Left cardiac atrium (tissue), 4 donors: ENCODE results near the gene TNNT3. TPM values are rescaled to one million over a fixed set of nuclear protein-coding genes. Genes with fewer than 3 reads are reported as not detected.

Source experiments
- ATAC-seq, 2 donors: fragments of 200-7000 bp; cut with Tn5 transposase; one replicate each; pipeline ENCODE4 v1.9.1; 2020; ENCODE audit warnings: mild to moderate bottlenecking in 2 of 2, moderate library complexity in 2 of 2
- DNase-seq: peaks from one replicate; pipeline ENCODE4 v3.0.0-alpha.2; 2020
- intact Hi-C, 2 donors: fragments of 100-400 bp; cut with DNase I; formaldehyde crosslinking; loops; one replicate each; pipeline versions ENCODE4 v1.14.1 to v1.15.1; 2022 to 2023
- total RNA-seq, 2 donors: library from RNA; stranded (reverse); fragmentation: NEBNext Ultra II Directional; extraction: Animal tissue kit (Norgen Biotek cat#: 25700); gene quantifications; one replicate each; pipeline ENCODE4 v1.2.1, GENCODE V29; 2021
- donor health status: DM: no; HTN: yes; CAD: no.
- donor health status: DM: no; HTN: yes; CAD: no; lungs with severe emphysema.
- donor health status: DM: yes; HTN: yes; CAD: no.
- donor health status: Dilated cardiomyopathy.

The TNNT3 gene
- total RNA-seq, 2 donors from 2014 or later: 11.7 to 28.5 TPM

DNA sequence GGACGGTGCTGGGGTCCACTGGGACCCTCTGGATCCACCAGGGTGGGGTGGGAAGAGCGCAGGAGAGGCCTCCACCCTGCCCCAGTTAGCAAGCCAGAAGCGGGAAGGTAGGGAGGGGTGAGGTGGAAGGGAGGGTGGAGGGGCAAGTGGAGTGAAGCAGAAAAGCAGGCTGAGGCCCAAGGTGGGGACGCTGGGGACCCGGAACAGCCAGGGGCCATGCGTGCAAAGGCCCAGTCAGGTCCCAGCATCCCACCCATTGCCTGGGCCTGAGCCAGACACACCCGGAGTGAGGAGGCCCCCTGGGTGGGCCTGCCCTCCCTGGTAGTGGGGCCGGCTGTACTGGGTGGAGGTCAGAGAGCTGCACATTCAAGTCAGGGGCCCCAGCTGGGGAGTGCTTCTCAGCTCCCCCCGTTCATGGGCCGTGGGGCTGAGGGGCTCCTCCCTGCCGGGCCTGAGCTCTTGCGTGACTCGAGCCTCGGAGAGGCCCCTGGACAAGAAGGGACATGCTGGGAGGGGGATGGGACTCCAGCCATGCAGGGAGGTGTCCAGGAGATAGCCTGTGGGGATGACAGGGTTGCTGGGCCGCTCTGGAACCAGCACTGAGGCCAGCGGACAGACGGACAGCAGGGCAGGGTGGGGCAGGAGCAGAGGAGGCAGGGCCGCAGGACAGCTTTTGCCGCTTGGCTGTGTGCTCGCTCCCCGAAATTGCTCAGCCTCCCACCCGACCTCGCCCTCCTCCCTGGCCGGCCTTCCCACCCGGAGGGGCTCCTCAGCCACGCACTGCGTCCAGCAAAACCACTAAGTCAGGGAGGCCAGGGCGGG is 7.7 kb downstream of the TNNT3 start:
- no peak for DNase-seq
- peak; percentile 23 to 25 for ATAC-seq
- intact Hi-C loops: no loop called here

DNA sequence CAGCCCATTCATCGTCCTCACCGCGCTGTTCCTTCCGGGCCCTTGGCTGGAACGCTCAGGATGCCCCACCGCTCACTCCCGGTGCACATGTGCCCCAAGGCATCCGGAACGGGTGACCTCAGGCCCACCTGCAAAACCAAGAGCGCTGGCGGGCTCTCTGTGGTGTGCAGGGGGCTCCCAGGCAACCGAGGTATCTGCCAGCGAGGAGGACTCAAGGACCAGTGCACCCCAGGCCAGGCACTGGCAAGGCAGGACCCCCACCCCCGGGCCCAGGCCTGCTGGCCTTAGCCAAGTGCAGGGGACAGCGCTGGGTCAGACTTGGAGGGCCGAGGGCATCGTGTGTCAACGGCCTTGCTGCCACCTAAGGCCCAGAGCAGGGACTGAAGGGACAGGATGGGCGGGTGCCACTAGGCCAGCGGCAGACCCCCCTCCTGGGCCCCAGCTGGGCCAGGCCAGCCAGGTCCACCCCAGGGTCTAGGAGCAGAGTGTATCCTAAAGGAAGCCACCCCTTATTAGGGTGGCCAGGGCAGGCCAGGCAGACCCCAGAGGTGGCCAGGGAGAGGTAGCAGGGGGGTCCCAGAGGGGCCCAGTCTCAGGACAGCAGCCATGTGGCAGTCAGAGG is 8.5 kb downstream of the TNNT3 start:
- intact Hi-C loops: no loop called here
- no peak for DNase-seq
- ATAC-seq: peak; percentile 2 to 6

DNA sequence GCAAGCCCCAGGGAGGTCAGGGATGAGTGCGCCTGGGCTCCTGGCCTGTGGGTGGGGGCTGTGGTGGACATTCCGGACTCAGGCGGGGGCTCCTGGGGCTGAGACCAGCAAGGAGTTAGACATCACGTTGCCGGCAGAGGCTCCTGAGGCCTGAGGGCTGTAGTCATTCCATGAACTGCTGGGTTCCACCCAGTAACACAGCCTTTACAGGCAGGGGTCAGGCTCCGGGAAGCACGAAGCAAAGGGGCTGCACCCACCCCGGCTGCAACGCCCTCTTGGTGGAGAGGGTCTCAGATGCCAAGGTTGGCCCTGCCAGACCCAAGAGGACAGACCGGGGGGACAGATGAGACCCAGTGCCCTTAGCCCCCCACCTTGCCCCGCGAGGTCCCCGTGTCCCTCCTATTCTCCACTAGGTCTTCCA is 9.0 kb downstream of the TNNT3 start:
- intact Hi-C loops: no loop called here
- ATAC-seq: no peak
- DNase-seq: no peak

DNA sequence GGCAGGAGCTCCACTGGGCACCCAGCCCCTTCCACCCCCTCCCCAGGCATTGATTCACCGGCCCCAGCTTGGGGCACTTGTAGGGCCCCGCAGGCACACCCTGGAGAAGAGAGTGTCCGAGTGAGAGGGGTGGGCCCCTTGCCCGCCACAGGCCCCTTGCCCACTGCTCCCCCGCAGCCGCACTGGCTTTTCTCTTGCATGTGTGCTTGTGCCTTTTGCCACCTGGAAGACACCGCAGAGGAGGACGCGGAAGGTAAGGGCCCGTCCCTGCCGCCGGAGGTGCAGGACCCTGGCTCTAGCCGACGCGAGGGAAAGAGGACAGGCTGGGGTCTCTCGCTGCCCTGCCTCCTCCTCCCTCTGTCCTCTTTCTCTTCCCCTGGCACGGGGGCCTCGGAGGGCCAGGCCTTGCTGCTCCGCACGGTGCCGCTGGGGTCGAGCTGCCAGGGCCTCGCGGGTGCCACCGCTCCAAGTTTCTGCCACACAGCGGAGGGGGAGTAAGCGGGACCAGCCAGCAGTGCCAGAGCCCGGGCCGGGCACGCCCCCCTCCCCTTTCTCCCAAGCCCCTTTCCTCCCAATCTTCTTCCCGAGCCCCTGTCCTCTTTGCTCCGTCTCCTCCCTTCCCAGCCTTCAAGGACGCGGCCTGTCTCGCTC is 9.5 kb downstream of the TNNT3 start:
- DNase-seq (no peak), ATAC-seq (no peak)
- intact Hi-C loops: no loop called here

DNA sequence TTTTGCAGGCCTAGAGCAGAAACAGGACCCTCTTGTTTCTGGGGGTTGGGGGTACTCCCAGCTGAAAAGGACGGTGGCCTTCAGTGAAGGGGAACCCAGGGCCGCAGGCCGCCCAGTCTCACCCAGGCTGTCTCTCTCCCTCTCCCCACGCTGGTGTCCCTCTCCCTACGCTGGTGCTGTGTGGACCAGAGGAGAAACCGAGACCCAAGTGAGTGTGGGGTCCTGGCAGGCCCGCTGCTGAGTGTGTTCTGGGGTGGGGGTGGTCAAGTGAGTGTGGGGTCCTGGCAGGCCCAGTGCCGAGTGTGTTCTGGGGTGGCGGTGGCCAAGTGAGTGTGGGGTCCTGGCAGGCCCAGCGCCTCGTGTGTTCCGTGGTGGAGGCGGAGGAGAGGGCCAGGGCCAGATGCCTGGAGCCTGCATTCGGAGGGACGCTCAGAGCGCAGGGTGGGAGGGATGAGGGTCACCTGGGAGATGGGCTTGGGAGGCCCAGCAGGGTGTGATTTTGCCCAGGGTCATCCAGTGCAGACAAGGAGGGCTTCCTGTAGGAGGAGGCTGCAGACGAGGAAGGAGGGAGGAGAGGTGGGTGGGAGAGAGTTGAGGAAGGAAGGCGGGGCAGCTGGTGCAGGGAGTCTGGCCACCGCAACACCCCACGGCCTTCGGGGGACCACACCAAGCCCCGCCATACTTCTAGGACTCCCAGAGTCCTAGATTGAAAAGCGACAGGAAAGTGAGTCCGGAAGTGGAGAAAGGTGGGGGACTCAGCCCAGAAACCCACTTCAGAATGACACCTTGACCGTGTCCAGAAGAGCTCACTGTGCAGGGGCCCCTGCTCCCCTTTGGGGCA is 10.3 kb downstream of the TNNT3 start:
- intact Hi-C loops: no loop called here
- ATAC-seq (no peak), DNase-seq (no peak)

DNA sequence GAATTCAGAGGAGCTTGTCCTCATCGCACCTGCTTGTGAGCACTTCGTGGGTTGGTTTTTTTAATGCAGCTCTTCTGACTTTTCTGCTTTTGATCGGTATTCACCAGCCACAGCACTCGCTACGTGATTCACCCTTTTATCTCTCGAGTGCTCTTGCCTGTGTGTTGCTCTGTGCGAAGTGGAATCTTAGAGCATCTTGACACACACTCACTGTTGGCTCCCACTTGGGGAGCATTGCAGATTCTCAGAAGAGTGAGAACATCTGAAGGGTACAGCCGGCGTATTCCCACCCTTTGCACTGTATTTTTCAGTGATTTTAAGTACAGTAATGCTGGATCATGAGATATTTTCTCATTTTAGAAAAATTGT is 10.9 kb downstream of the TNNT3 start:
- no peak for DNase-seq
- intact Hi-C loops: no loop called here
- ATAC-seq: no peak

DNA sequence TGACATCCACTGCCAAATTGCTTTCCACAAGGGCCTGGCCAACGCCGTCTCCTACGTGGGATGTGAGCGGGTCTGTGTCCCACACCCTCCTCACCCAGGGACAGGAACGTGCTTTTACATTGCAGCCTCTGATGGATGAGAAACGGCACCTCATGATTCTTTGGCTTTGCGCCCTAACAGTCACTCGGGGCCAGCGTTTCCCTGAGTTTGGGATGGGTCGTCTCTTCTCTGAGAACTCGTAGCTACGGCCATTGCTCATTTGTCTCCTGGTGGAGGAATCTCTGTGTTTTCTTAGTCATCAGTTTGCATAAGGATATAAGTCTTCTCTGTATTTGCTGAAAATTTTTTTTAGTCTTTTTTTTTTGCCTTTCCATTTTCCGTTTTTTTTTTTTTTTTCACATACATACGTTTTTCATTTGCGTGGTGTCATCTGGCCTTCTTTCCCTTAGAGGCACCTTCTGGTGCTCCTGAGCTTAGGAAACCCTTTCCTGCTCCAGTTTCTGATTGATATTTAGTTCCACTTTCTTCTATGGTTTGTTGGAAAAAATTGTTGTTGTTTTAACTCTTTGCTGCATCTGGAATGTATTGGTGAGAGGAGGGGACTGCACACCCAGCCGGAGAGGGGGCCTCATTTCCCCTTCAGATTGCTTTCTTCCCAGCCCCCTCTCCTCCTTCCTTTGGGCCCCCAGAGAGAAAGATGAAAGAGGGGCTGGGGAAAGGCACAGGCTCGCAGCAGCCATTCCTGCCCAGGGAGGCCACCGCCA is 12.0 kb downstream of the TNNT3 start:
- DNase-seq (peak; percentile 56), ATAC-seq (peak; percentile 19 to 61)
- intact Hi-C loops: no loop called here

DNA sequence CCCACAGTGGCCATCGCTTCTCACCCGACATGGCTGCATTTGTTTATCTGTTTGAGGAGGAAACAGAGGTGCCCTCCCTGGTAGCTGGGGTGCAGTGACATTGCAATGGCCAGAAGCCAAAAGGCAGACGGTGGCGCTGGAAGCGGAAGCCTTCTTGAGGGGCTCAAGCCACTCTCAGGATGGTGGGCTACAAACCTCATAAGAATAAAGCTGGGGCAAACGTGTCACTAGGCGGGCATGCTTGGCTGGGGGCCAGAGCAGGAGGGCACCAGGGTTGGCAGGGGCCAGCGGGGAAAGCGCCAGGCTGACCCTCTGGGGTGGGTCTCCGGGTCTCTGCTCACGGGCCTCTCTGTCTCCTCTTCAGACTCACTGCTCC is 12.6 kb downstream of the TNNT3 start:
- intact Hi-C loops: no loop called here
- no peak for DNase-seq
- no peak for ATAC-seq

DNA sequence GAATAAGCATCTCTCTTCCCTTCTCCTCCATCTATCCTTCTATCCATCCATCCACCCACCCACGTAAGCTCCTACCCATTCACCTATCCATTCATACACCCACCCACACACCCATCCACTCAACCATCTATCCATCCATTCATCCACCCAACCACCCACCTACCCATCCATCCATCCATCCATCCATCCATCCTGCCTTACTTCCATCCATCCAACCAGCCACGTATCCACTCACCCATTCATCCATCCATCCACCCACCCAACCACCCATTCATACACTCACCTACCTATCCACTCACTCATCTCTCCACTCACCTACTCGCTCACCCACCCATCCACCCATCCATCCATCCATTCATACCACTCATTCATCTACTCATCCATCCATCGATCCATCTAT is 13.2 kb downstream of the TNNT3 start:
- DNase-seq: no peak
- no peak for ATAC-seq
- intact Hi-C loops: no loop called here

DNA sequence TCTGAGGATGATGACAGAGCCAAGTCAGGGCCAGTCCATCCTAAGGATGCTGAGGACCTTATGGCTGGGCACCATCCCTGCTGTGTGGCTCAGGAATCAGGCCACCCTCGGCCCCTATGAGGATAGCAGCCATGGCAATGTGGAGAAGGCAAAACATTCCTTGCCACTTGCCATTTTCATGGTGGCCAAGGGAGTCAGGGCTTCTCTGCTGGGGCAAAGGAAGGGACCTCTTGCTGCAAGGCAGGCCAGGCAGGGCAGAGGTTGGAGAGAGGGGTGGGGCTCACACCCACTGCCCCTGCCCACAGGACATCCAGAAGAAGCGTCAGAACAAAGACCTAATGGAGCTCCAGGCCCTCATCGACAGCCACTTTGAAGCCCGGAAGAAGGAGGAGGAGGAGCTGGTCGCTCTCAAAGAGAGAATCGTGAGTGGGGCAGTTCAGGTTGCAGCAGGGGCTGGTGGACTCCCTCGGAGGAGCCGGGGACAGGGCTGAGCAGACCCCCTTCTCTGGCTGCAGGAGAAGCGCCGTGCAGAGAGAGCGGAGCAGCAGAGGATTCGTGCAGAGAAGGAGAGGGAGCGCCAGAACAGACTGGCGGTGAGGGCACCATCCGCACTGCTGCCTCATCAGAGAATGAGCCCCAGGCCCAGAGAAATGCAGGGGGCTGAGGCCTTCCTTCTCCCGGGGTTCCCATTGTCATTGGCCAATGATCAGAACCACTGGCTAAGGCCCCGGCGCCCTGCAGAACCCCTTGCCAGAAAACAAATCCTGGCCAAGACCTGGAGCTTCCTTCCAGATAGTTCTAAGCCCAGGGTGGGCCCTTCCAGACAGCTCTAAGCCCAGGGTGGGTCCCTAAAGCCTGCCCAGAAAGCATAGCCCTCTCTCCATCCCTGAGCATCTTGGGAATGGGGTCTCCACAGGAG is 14.2 kb downstream of the TNNT3 start:
- no peak for ATAC-seq
- intact Hi-C loops: no loop called here
- no peak for DNase-seq

DNA sequence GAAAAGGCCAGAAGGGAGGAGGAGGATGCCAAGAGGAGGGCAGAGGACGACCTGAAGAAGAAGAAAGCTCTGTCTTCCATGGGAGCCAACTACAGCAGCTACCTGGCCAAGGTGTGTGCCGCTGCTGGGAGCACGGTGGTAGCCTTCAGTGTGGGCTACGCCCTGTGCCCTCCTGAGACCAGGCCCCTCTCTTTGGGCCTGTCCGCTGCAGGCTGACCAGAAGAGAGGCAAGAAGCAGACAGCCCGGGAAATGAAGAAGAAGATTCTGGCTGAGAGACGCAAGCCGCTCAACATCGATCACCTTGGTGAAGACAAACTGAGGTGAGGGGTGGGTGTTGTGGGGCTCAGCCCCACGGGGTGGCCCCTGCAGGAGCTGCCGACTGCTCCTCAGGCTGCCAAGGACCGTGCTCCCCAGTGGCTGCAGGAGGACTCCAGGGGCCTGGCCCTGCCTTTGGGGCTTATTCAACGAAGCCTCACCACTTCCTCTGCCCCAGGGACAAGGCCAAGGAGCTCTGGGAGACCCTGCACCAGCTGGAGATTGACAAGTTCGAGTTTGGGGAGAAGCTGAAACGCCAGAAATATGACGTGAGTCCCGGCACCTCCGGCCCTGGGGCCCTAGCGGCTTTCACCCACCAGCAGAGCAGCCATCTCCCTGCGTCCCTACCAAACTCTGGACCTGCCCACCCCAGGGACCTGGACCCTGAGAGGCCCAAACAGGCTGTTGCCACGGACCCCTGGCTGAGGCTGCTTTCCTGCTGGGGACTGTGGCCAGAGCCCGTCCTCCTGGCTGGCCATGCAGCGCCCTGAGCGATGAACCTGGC is 15.0 kb downstream of the TNNT3 start:
- ATAC-seq (no peak), DNase-seq (no peak)
- intact Hi-C loops: no loop called here

DNA sequence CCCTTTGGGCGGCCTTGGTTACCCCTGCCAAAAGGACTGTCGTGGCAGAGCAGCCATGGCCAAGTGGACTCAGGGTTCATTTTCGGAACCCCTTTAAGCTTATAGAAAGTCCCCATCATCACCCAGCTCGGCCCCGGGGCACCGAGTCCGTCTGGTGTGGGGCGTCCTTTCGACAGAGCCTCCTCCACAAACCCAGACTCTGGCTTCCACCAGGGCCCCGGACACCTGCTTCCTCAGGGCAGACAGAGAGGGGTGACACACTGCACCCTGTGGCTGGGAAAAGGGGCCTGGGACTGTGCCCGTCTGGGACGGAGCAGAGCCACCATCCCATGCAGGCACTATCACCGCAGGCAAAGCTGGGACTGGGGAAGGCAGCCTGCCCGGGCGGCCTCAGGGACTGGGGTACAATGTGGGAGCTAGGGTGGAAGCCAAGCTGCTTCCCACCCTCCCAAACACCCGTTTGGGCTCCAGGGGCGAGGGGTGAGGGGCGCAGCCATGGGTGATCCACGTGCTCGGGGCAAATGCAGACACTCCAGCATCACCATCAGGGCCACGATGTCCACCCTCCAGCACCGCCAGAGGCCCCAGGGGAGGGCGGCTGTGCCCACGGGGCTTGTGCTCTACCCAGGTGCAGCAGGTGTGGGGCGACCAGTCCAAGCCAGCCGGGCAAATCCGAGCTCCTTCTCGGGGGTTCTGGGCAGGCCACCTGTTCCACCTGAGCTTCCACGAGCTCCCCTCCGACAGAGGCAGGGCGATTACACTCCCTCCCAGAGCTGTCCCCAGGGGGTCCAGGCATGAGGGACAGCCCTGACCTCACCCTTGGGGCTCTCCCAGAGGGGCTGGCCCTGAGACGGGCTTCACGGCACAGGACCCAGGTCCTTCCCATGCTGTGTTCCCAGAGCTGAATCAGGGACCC is 15.9 kb downstream of the TNNT3 start:
- intact Hi-C loops: loop anchor here in 1 of 2 donors (2.0 kb wide), 1 partner anchor 21 kb away; no protein-coding TSS in a partner anchor
- no peak for DNase-seq
- ATAC-seq: no peak

DNA sequence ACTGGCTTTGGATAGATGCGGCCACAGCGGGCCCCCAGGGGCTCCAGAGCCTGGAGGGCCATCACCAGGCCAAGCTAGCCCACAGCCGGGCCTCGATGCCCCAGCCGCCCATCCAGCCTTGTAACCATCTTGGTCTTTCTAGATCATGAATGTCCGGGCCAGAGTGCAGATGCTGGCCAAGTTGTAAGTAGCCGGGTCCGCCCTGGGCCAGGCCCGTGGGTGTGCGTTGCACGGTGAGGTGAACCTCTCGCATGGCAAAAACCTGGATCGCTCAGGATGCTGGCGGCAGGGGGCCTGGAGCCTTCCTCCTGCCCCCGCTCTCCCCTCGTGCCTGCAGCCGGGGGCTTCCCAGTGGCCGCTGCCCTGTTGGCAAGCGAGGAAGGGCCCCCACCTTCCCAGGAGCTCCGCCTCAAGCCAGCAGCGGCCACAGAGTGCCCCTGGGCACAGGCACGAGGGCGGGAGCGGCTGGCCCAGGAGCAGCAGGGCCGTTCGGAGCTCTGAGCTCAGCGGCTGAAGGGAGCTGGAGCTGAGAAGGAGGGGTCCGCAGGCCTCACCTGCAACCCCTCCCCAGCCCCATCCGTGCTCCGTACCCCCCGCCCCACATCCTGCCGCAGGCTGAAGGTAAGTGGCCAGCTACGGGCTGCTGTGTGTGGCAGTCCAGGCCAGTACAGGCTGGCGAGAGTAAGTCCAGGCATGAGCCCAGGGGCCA is 16.7 kb downstream of the TNNT3 start:
- DNase-seq: no peak
- intact Hi-C loops: loop anchor here in 1 of 2 donors (2.0 kb wide), 1 partner anchor 21 kb away; no protein-coding TSS in a partner anchor
- ATAC-seq: no peak

DNA sequence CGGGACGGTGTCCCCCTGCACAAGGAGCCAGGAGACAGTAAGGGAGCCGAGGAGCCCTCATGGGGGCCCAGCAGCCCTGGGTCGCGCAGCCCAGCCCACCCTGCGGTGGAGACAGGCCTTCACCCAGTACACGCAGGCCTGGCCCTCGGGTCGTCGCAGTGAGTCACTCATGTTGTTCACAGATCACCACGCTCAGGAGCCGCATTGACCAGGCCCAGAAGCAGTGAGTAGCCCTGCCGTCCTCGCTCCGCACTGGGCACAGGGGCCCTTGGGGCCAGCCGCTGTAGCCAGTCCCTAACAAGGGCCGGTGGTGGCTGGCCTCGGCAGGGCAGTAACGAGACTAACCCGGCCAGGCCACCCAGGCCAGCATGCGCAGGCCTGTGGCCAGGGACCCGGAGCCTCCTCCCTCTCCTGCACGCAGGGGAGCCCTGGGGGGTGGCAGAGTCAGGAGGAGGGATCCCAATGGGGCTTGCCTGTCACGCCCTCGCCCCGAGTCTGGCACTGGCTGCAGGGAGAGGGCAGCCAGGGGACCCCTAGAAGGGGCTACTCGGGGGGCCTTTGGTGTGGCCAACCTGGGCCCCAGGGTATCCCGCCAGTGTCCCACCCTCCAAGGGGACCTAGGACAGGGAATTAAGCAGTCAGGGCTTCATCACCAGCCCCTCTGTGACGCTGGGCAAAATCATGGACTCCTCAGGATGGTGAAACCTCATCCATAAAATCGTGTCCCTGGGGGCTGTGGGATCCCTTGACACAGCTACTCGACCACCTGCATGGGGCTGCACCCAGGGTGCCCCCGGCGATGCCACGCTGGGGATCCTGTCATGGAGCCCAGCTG is 17.5 kb downstream of the TNNT3 start:
- ATAC-seq: no peak

More for the DNA sequence above, 17.5 kb downstream of the TNNT3 start:
- intact Hi-C loops: loop anchor here in 1 of 2 donors (2.0 kb wide), 1 partner anchor 22 kb away; no protein-coding TSS in a partner anchor
- DNase-seq: peak; percentile 19
